Activated T-helper 1 cell treated with anti-CD3 and anti-CD28 coated beads, Interleukin-12 subunit alpha, Interleukin-12 subunit beta, Interleukin-2, Interleukin-4 antibody, amounts not matched to agents 30 ng/mL and 10 ng/mL and 1 ng/mL, durations not matched to agents 14 hours and 24 hours and 36 hours (primary cell): ENCODE results near the gene ZNF529. TPM values are rescaled to one million over a fixed set of nuclear protein-coding genes. Genes with fewer than 3 reads are reported as not detected.
"Not testable (repeated sequence)": the region's sequence is repeated elsewhere in the genome, so short reads cannot be mapped to it uniquely, and the experiment has no call there.

Source experiments
- DNase-seq: peaks from one replicate; pipeline ENCODE4 v3.0.0; 2021; ENCODE audit warnings: low spot score
- H3K27ac Mint-ChIP-seq: one replicate; pipeline ENCODE4 v1.8.0; 2021; ENCODE audit warnings: mild to moderate bottlenecking, mixed read lengths
- H3K27me3 Mint-ChIP-seq: one replicate; pipeline ENCODE4 v1.8.0; 2022; ENCODE audit warnings: mild to moderate bottlenecking, moderate library complexity, mixed read lengths; ENCODE audit not compliant: insufficient read depth
- H3K36me3 Mint-ChIP-seq: one replicate; pipeline ENCODE4 v1.8.0; 2021; ENCODE audit warnings: low read depth, mixed read lengths
- H3K4me1 Mint-ChIP-seq: one replicate; pipeline ENCODE4 v1.8.0; 2021; ENCODE audit warnings: low read depth, mixed read lengths
- H3K4me3 Mint-ChIP-seq: one replicate; pipeline ENCODE4 v1.8.0; 2021; ENCODE audit warnings: mild to moderate bottlenecking, moderate library complexity, mixed read lengths
- H3K9me3 Mint-ChIP-seq: one replicate; pipeline ENCODE4 v1.8.0; 2021; ENCODE audit warnings: mixed read lengths
- intact Hi-C: fragments of 100-400 bp; cut with micrococcal nuclease; formaldehyde crosslinking; loops from one replicate; pipeline ENCODE4 v1.15.1; 2024
- total RNA-seq: library from RNA; stranded (reverse); gene quantifications from 2 replicates; pipeline ENCODE4 v1.2.3, GENCODE V29; 2022

ZNF529 gene
- 20.3 and 20.7 TPM in 2 replicates for total RNA-seq

GRCh38 chr19:36573020-36573894 lies at the start of gene ZNF529:
Gene ZNF529, minus strand, starts transcription at chr19:36573292. Its CDS starts 946 bp downstream, at chr19:36572346.
- H3K36me3 Mint-ChIP-seq: peaks cover 70% of the 10 kb centered on the region
- no peaks in the 10 kb centered on the region for H3K27me3 Mint-ChIP-seq
- H3K27ac Mint-ChIP-seq: peak within 1 kb of the TSS; percentile 98
- H3K9me3 Mint-ChIP-seq: peaks cover 27% of the 10 kb centered on the region
- H3K4me1 Mint-ChIP-seq: peaks cover 31% of the 10 kb centered on the region
- intact Hi-C loops: loop anchor here (1.0 to 2.0 kb wide), 12 partner anchors 31 to 896 kb away; partner anchors contain the start of genes ZFP14, ZNF260, ZNF345 and ZNF420
- H3K4me3 Mint-ChIP-seq: peak within 1 kb of the TSS; percentile 89
- peak; percentile 85 for DNase-seq

- Mint-ChIP-seq H3K27ac (peak overlapping the region; percentile 95), H3K4me3 (peak overlapping the region; percentile 90), H3K36me3 (peaks cover 48% of the 10 kb centered on the region), H3K9me3 (peaks cover 46% of the 10 kb centered on the region), H3K27me3 (no peaks in the 10 kb centered on the region), H3K4me1 (peaks cover 26% of the 10 kb centered on the region)
- DNase-seq: no peak
- intact Hi-C loops: loop anchor here (1.0 to 10.0 kb wide), 6 partner anchors 60 to 609 kb away; partner anchors contain the start of genes ZFP14, ZNF260, ZNF345 and ZNF383
Measured at GRCh38 chr19:36605877-36606478, 32.9 kb upstream of the ZNF529 start.

- peaks cover 42% of the 10 kb centered on the region for H3K36me3 Mint-ChIP-seq
- DNase-seq: peak; percentile 85
- H3K4me3 Mint-ChIP-seq: peak within 1 kb of the TSS; percentile 90
- H3K27me3 Mint-ChIP-seq: no peaks in the 10 kb centered on the region
- peaks cover 26% of the 10 kb centered on the region for H3K4me1 Mint-ChIP-seq
- intact Hi-C loops: loop anchor here (1.0 to 10.0 kb wide), 6 partner anchors 61 to 610 kb away; partner anchors contain the start of genes ZFP14, ZNF260, ZNF345 and ZNF383
- peak within 1 kb of the TSS; percentile 95 for H3K27ac Mint-ChIP-seq
- peaks cover 42% of the 10 kb centered on the region for H3K9me3 Mint-ChIP-seq
Measured at GRCh38 chr19:36605101-36605876, 32.2 kb upstream of the ZNF529 start, which contains the start of gene ZNF382. Gene ZNF382, plus strand, starts transcription at chr19:36605313. Its CDS starts 4,602 bp downstream, at chr19:36609915.

GRCh38 chr19:36604656-36605100 lies 31.6 kb upstream of the ZNF529 start:
- intact Hi-C loops: loop anchor here (1.0 to 10.0 kb wide), 10 partner anchors 31 to 610 kb away; partner anchors contain the start of genes ZFP14, ZNF260, ZNF345 and ZNF383
- Mint-ChIP-seq H3K9me3 (peaks cover 37% of the 10 kb centered on the region), H3K4me3 (peak overlapping the region; percentile 90), H3K27ac (peak overlapping the region; percentile 95), H3K27me3 (no peaks in the 10 kb centered on the region), H3K4me1 (peaks cover 26% of the 10 kb centered on the region), H3K36me3 (peaks cover 36% of the 10 kb centered on the region)
- DNase-seq: peak; percentile 82

GRCh38 chr19:36602681-36603080 lies 29.6 kb upstream of the ZNF529 start:
- DNase-seq, H3K27me3 Mint-ChIP-seq, H3K27ac Mint-ChIP-seq: not testable (repeated sequence)
- Mint-ChIP-seq H3K9me3 (peaks cover 29% of the 10 kb centered on the region), H3K4me3 (peak overlapping the region; percentile 40), H3K4me1 (peaks cover 26% of the 10 kb centered on the region), H3K36me3 (peaks cover 21% of the 10 kb centered on the region)
- intact Hi-C loops: loop anchor here (10.0 kb wide), 2 partner anchors 228 to 612 kb away; partner anchors contain the start of genes ZFP14, ZNF383 and ZNF585B

- Mint-ChIP-seq H3K4me3 (no peak overlapping the region), H3K27me3 (no peaks in the 10 kb centered on the region), H3K36me3 (peaks cover 63% of the 10 kb centered on the region), H3K27ac (no peak overlapping the region), H3K9me3 (peaks cover 46% of the 10 kb centered on the region), H3K4me1 (peaks cover 9% of the 10 kb centered on the region)
- DNase-seq: no peak
- intact Hi-C loops: no loop called here
Measured at GRCh38 chr19:36579255-36579654, 6.2 kb upstream of the ZNF529 start.

- Mint-ChIP-seq H3K9me3 (peaks cover 38% of the 10 kb centered on the region), H3K36me3 (peaks cover 68% of the 10 kb centered on the region), H3K4me3 (no peak overlapping the region), H3K27ac (no peak overlapping the region), H3K4me1 (peaks cover 22% of the 10 kb centered on the region), H3K27me3 (no peaks in the 10 kb centered on the region)
- no peak for DNase-seq
- intact Hi-C loops: no loop called here
Measured at GRCh38 chr19:36577271-36577996, 4.3 kb upstream of the ZNF529 start.

GRCh38 chr19:36574741-36575140 lies 1.6 kb upstream of the ZNF529 start:
- peaks cover 31% of the 10 kb centered on the region for H3K4me1 Mint-ChIP-seq
- no peaks in the 10 kb centered on the region for H3K27me3 Mint-ChIP-seq

GRCh38 chr19:36573895-36574720 lies 1.0 kb upstream of the ZNF529 start:
- peaks cover 26% of the 10 kb centered on the region for H3K9me3 Mint-ChIP-seq
- H3K27me3 Mint-ChIP-seq: no peaks in the 10 kb centered on the region
- peaks cover 31% of the 10 kb centered on the region for H3K4me1 Mint-ChIP-seq
- peak; percentile 2 for DNase-seq
- H3K4me3 Mint-ChIP-seq: peak overlapping the region; percentile 89
- peak overlapping the region; percentile 98 for H3K27ac Mint-ChIP-seq
- peaks cover 67% of the 10 kb centered on the region for H3K36me3 Mint-ChIP-seq
- intact Hi-C loops: loop anchor here (1.0 to 2.0 kb wide), 12 partner anchors 30 to 895 kb away; partner anchors contain the start of genes ZFP14, ZNF260, ZNF345 and ZNF420

More at GRCh38 chr19:36574741-36575140, 1.6 kb upstream of the ZNF529 start:
- peaks cover 66% of the 10 kb centered on the region for H3K36me3 Mint-ChIP-seq
- no peak for DNase-seq
- H3K9me3 Mint-ChIP-seq: peaks cover 31% of the 10 kb centered on the region
- peak overlapping the region; percentile 46 for H3K27ac Mint-ChIP-seq
- intact Hi-C loops: no loop called here
- peak overlapping the region; percentile 89 for H3K4me3 Mint-ChIP-seq

- intact Hi-C loops: loop anchor here (1.0 to 2.0 kb wide), 13 partner anchors 32 to 897 kb away; partner anchors contain the start of genes ZFP14, ZNF260, ZNF345 and ZNF420
- Mint-ChIP-seq H3K9me3 (peaks cover 33% of the 10 kb centered on the region), H3K4me1 (peaks cover 31% of the 10 kb centered on the region), H3K27ac (peak overlapping the region; percentile 98), H3K27me3 (no peaks in the 10 kb centered on the region), H3K4me3 (peak overlapping the region; percentile 89), H3K36me3 (peaks cover 72% of the 10 kb centered on the region)
- DNase-seq: no peak
Measured at GRCh38 chr19:36572593-36573019, 486 bp downstream of the ZNF529 start.

GRCh38 chr19:36564391-36564790 lies 8.7 kb downstream of the ZNF529 start:
- Mint-ChIP-seq H3K36me3 (peaks cover 66% of the 10 kb centered on the region), H3K27ac (no peak overlapping the region), H3K27me3 (no peaks in the 10 kb centered on the region), H3K9me3 (peaks cover 72% of the 10 kb centered on the region), H3K4me3 (no peak overlapping the region), H3K4me1 (no peaks in the 10 kb centered on the region)
- intact Hi-C loops: no loop called here
- no peak for DNase-seq
